NCI-H1694 treated with DMSO at 0.1 percent for 48 hours (cell line): Measurements from ENCODE around the gene RYR1.

Experiments
- DNase-seq: peaks from one replicate; lab custom pipeline; 2025; lab: John Stamatoyannopoulos, UW

RYR1 gene

GRCh38 chr19:38433268-38433733 is at the start of gene RYR1:
RYR1 (plus strand) TSS chr19:38433691; CDS start chr19:38433830, 139 bp downstream.
- no peak for DNase-seq

DNA sequence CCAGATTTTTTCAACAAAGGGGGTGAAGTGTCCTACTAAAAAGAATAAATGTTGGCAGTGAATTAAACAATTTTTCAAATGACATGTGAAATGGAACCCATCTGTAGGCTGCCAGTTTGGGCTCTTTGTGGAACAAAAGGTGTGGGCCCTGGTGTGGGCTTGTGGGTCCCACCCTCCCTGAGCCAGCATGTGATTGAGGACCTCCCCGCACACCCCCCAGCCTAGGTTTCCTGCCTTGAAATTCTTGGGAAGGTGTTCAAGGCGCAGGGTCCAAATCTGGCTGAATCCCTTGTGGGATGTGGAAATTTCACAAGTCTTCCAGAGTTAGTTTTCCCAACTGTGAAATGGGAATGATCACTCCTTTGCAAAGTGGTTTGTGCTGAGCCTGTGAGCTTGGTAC is 49.7 kb upstream of the RYR1 start:
- no peak for DNase-seq

GRCh38 chr19:38384209-38385027 is 49.1 kb upstream of the RYR1 start:
- DNase-seq = no peak

DNA sequence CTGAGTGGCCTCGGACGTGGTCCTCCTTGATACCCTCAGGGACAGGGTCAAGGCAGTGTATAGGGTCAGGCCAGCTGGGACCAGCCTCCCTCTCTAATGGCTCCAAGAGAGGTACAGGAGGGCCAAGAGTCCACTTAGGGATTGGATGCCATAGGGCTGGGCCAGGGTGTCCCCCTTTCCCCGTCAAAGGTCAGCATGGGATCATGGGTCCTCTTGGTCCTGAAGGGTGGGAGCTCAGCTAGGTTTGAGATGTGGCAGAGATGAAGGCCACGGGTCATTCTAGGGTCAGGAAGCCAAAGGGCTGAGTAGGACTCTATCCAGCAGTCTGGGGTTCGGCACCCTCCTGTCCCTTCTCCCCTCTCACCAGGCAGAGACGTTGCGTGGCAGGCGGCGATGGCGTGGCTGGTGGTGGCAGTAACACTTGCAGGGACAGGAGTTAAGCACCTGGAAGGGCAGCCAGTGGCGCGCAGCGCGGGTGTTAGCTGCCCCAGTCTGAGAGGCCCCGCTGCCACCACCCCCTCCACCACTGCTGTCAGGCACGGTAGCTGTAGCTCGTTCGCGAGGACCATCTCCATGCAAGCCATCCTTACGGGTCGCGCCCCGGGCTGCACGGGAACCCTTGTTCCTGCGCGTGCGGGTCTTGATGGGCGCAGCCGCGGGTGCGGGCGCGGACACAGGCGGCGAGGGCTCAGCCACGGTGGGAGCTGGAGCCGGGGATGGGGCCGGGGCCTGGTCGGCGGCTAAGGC is 48.3 kb upstream of the RYR1 start:
- no peak for DNase-seq

DNA sequence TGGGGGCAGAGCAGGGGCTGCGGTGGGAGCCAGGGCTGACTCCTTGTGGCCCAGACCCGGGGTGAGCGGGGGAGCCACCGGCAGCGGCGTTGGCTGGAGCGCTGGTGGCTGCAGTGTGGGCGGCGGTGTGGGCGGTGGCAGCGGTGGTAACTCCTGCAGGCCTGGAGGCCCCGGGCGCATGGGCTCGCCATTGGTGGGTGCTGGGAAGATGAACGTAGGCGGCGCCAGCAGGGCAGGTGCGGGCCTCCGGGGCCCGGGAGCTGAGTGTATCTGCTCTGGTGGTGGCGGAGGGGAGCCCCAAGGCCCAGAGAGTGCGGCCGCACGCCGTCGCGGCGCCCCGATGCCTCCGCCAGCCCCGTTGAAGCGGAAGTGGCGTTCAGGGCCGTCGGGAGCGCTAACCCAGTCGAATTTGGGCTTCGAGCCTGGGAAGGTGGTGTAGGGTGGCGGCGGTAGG is 47.7 kb upstream of the RYR1 start:
- no peak for DNase-seq

DNA sequence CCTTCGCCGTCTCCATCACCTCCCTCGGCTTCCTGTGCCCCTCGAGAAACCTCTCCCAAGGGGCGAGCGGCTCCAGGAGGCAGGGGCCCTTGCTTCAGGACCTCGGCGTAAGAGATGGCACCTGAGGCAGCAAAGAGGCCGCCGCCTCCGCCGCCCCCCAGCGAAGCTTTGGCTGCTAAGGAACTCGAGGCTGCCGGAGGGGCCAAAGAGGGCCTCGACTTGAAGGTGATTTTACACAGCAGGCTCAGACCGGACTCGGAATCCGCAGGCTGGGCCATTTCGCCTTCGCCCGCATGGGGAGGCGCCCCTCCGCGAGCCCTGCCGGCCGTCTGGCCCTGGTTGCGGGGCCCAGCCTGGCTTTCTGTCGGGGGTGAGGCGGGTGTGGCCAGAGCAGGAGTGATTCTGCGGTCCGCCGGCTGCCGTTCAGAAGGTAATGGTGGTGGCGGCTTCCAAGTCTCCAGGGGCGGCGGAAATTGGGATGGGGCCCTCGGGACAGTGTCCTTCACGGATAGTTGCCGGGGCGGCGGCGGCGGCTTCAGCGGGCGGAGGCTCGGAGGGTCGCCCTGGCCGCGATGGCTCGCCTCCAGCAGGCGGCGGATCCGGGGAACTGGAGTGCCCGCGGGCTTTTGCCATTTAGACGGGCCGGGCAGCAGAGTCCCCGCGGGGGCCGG is 47.1 kb upstream of the RYR1 start:
- no peak for DNase-seq

DNA sequence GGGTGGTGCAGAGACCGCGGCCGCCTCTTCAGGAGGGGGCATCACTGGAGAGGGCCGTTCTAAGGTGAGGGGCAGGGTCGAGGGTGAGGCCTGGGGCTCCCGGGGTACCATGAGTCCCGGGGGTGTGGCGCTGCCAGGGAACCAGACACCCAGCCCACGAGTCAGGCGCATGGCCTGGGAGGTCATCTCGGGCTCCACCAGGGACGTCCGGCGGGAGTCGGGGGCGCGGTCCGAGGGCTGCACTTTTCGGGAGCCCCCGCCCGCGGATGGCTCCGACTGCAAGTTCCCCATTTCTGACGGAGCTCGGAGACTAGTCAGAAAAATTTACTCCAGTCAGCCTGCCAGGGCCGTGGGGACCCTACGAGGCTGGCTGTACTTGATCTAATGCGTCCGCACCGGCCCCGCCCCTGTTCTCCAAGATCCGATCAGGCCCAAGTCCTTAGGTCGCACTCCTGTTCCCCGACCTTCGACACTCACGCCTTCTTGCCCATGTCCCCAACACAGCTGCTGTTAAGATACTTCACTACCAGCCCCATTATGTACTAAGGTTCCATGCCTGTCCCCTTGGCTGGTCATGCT is 46.4 kb upstream of the RYR1 start:
- no peak for DNase-seq

DNA sequence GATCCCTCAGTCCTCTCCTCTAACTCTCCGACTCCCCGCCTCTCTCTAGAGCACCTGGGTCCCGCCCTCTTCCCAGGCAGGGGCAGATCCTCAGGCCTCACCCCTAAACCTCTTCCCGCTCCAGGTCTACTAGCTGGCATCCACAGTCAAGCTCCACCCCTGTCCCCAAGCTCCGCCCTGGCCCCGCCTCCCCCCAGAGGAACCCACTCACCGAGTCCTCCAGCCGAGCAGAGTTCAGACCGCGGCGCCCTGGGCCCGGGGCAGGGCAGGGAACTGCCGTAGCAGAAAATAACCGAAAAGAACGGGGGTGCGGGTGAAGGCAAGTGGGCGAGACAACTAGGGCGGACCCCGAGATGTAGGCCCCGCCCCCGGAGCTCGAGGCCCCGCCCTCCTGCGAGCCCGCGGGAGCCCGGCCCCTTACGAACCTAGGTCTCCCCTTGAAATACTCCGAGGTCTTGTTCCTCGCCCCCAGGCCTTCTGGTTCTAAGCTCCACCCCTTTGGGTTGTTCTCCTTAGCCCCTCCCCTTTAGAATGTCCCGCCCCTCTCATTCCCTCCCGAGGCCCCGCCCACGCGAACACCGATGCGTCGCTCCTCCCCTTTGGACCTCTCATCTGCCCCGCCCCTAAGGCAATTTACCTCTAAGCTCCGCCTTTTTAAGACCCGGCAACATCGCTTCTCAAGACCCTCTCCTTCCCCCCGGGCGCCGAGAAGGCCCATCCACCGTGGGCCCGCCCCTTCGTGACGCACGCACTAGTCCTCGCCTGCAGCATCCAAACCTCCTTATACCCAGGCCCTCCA is 45.7 kb upstream of the RYR1 start, which contains the start of gene GGN:
Gene GGN (minus strand): TSS at position 485 of the 799 bp plus-strand sequence. CDS start 773 bp downstream, outside the sequence.
- peak; percentile 85 for DNase-seq

DNA sequence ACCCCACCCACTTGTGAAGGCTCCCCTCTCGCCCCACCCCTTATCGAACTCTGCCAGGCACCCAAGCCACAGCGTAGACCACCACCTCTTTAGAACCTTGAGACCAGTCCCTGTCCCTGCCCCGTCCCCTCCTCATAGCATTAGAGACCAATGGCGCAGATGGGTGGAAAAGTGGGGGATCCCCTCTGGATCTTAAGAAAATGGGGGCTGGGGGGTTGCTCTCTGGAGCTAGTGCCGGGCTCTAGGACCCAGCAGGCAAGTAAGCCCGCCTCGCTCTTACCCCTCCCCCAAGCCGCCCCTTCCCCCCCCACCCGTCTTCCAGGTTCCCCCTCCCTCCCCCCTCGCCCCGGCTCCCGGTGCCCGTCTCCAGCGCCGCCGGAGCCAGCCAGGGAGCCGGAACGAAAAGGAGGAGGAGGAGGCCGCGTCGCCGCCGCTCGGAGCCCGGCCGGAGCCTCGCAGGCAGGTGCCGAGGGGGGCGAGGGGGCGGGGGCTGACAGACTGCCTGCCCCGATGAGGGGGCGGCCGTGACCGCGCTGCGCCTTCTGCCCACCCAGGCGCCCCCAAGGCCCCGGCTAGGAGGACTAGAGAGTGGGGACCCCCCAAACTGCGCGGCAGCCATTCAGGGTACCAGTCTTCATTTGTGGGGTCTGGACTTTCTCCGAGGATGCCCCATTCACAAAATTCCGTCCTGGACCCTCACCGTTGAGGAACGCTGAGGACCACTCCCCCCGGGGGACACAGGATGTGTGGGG is 45.0 kb upstream of the RYR1 start, which contains the start of gene SPRED3:
Gene SPRED3 (plus strand): TSS at position 349 of the 752 bp plus-strand sequence. CDS start 1,606 bp downstream, outside the sequence.
- DNase-seq = peak; percentile 66

- no peak for DNase-seq
These were observed 44.2 kb upstream of the RYR1 start for GRCh38 chr19:38389101-38389925.

- no peak for DNase-seq
These were observed 43.2 kb upstream of the RYR1 start for GRCh38 chr19:38389957-38390924.

DNA sequence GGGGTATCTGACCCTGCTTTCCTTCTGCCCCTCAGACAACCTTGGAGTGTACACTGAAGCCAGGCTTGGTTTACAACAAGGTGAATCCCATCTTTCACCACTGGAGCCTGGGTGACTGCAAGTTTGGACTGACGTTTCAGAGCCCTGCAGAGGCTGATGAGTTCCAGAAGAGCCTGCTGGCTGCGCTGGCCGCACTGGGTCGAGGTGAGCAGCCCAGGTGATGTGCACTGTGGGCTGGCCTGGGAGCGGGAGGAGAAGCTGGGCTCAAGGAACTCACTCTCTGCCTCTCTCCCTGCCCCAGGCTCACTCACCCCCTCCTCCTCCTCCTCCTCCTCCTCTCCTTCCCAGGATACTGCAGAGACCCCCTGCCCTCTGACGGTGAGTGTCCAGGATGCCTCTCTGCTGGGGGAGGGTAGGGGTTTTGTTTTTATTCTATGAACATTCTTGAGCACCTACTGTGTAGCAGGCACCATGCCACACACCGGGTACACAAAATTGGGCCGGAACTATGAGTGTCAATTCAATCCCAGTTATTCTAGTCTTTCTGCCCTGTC is 41.5 kb upstream of the RYR1 start:
- DNase-seq = no peak

DNA sequence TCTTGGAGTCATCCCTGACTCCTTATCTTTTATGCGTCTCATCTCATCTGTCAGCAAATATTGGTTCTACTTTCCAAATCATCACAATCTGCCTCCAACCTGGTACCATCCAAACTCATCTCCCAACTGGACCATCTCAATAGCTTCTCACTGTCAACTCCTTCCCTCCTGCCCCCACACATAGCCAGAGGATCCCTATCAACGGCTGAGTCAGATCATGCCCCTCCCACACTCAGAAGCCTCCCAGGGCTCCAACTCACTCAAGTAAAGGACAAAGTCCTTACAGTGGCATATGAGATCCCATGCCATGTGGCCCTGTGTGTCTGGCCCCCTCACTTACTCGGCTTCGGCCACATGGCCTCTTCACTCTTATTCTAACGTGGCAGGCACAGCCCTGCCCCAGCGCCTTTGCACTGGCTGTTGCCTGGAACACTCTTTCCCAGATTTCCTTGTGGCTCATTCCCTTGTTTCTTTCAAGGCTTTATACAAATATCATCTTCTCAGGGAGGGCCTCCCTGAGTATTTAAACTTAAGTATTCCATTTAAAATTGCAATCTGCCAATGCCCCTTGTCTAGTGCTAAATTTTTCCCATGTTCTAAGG is 40.7 kb upstream of the RYR1 start:
- no peak for DNase-seq

DNA sequence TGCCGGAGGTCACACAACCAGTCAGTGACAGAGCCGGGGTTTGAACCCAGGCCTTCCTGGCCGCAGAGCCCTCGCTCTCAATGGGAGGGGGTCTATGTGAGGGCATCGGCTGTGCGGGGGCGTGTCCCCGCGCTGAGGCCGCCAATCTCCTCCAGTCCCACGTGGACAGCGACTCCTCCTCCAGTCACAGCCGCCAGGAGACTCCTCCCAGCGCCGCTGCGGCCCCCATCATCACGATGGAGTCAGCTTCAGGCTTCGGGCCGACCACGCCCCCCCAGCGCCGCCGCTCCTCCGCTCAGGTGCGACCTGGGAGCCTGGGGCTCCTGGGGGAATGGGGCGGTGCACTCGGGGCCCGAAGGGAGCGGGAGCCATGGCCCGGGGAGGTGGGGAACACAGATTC is 39.0 kb upstream of the RYR1 start:
- DNase-seq = no peak

- no peak for DNase-seq
These were observed 37.9 kb upstream of the RYR1 start for GRCh38 chr19:38395381-38396114.

GRCh38 chr19:38399081-38399480 is 34.4 kb upstream of the RYR1 start:
- no peak for DNase-seq

DNA sequence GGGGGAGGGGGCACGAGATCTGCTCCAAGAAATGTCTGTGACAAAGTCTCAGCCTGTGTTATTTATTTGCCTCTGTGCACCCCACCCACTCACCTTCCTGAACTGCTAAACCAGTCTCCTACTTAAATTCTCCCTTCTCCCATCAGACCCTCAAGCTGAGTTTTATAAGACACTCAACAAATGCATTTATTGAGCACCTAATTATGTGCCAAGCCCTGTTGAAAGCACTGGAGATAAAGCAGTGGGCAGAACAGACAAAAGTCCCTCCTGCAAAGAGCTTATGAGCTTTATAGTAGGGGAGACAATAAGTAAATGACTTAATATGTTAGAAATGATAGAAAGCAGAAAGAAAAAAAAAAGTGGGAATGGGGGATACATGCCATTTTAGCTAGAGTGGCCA is 34.0 kb upstream of the RYR1 start:
- DNase-seq = no peak
